ENCODE results near the gene SIK3. TPM values are rescaled to one million over a fixed set of nuclear protein-coding genes. Genes with fewer than 3 reads are reported as not detected.

Gene SIK3
- total and polyA plus RNA-seq, 12 donors = 11.7 to 176 (median 25.2) TPM

GRCh38 chr11:116869610-116870009, 228.6 kb downstream of the SIK3 start:
- Histone ChIP-seq H3K4me1 (replicated peaks in 1 of 2) (no peaks in the 10 kb centered on the region), H3K36me3 (replicated peaks in 1 of 2) (peaks cover 0 to 44% of the 10 kb centered on the region in 2 donors), H3K4me3 (no peak overlapping the region), H3K27ac (no peak overlapping the region), H3K9me3 (replicated peaks in 1 of 3) (no peaks in the 10 kb centered on the region), H3K27me3 (no peaks in the 10 kb centered on the region)
- intact Hi-C loops (cut with DNase I) = no loop called here
- 91 to 96% (median 92%) methylated on average over 4 of the region's 4 CpGs for WGBS, 4 donors
- TF ChIP-seq POLR2A (IDR thresholded peaks at IDR 0.05) = no peak
- TF ChIP-seq CTCF (IDR thresholded peaks at IDR 0.05) = no peak
- DNase-seq = no peak

GRCh38 chr11:116868066-116868465, 230.2 kb downstream of the SIK3 start:
- intact Hi-C loops (cut with DNase I) = no loop called here
- no peaks in the 10 kb centered on the region for H3K4me1 ChIP-seq (replicated peaks in 1 of 2)
- H3K27me3 ChIP-seq = no peaks in the 10 kb centered on the region
- no peaks in the 10 kb centered on the region for H3K9me3 ChIP-seq (replicated peaks in 1 of 3)
- no peak for DNase-seq
- peaks cover 0 to 47% of the 10 kb centered on the region in 2 donors for H3K36me3 ChIP-seq (replicated peaks in 1 of 2)
- H3K27ac ChIP-seq = no peak overlapping the region
- WGBS, 4 donors = 92 to 96% (median 94%) methylated on average over 3 of the region's 3 CpGs
- no peak overlapping the region for H3K4me3 ChIP-seq
- TF ChIP-seq CTCF (IDR thresholded peaks at IDR 0.05) (no peak), POLR2A (IDR thresholded peaks at IDR 0.05) (no peak)

- no peak overlapping the region for H3K4me3 ChIP-seq
- intact Hi-C loops (cut with DNase I) = no loop called here
- WGBS, 4 donors = 90 to 97% (median 96%) methylated on average over 8 to 11 of the region's 11 CpGs
- H3K36me3 ChIP-seq (replicated peaks in 1 of 2) = peaks cover 0 to 44% of the 10 kb centered on the region in 2 donors
- H3K9me3 ChIP-seq (replicated peaks in 1 of 3) = no peaks in the 10 kb centered on the region
- DNase-seq = no peak
- H3K27me3 ChIP-seq = no peaks in the 10 kb centered on the region
- H3K27ac ChIP-seq = no peak overlapping the region
- H3K4me1 ChIP-seq (replicated peaks in 1 of 2) = no peaks in the 10 kb centered on the region
- TF ChIP-seq CTCF (IDR thresholded peaks at IDR 0.05) (no peak), POLR2A (IDR thresholded peaks at IDR 0.05) (no peak)
Observed at GRCh38 chr11:116867619-116868018, 230.6 kb downstream of the SIK3 start.

GRCh38 chr11:116866804-116867455, 231.3 kb downstream of the SIK3 start:
- Histone ChIP-seq H3K4me1 (replicated peaks in 1 of 2) (no peaks in the 10 kb centered on the region), H3K36me3 (replicated peaks in 1 of 2) (peaks cover 0 to 50% of the 10 kb centered on the region in 2 donors), H3K9me3 (replicated peaks in 1 of 3) (no peaks in the 10 kb centered on the region), H3K27ac (no peak overlapping the region), H3K4me3 (no peak overlapping the region), H3K27me3 (no peaks in the 10 kb centered on the region)
- DNase-seq = no peak
- no peak for TF ChIP-seq CTCF (IDR thresholded peaks at IDR 0.05)
- WGBS, 4 donors = 93 to 95% (median 95%) methylated on average over 6 of the region's 6 CpGs
- intact Hi-C loops (cut with DNase I) = no loop called here

Data from adrenal gland (tissue), 12 donors.